Right renal pelvis (tissue), 4 donors: ENCODE results near the gene CLVS2. TPM values are rescaled to one million over a fixed set of nuclear protein-coding genes. Genes with fewer than 3 reads are reported as not detected.

Experiments used
- DNase-seq, 4 donors: peaks; one replicate each; pipeline ENCODE4 v3.0.0-alpha.2; 2013; ENCODE audit warnings: low read depth in 4 of 4, low spot score in 3 of 4, missing footprints in 1 of 4
- polyA plus RNA-seq, 4 donors: library from polyadenylated mRNA; unstranded; fragments of 120-200 nt; gene quantifications; one replicate each; pipeline ENCODE4 v1.2.1, GENCODE V29; 2013; ENCODE audit not compliant: insufficient read length in 4 of 4

CLVS2 gene
- under 1 TPM; 0.14 to 0.28 (median 0.19) TPM for polyA plus RNA-seq

- DNase-seq: peak in 3 of 4 donors; percentile 23 to 31 (median 29)
These were observed at the start of gene CLVS2 for GRCh38 chr6:122995921-122996793. CLVS2 (plus strand) TSS chr6:122996235; CDS start chr6:122997778, 1,543 bp downstream.

GRCh38 chr6:122947355-122947754 is 48.7 kb upstream of the CLVS2 start:
- no peak for DNase-seq

- DNase-seq: no peak
These were observed 42.3 kb upstream of the CLVS2 start for GRCh38 chr6:122953766-122954165.

GRCh38 chr6:122956376-122956775 is 39.7 kb upstream of the CLVS2 start:
- no peak for DNase-seq

GRCh38 chr6:122962000-122962624 is 33.9 kb upstream of the CLVS2 start:
- DNase-seq: no peak

DNA sequence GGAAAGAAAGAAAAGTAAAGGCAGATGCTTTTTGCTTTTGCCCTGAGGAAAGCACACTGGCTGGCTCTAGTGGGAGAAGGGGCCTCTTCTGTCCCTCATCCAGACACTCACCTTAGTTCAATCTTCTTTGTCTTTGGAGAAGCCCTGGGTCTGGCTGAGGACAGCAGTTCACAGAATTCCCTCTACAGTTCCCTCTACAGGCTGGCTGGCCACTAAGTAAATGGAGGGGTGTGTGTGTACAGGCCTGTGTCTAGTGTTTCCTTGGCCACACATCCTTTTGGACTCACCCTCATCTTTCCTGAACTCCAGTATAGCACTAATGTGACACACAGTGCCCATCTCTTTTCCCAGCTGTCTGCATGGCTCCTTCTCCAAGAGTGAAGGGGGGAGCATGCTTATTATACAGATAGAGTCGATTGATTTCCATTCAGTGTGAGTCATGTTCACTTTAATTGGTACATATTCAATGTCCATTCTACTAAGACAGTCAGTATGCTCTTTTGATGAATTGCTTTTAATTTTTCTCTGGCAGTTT is 26.0 kb upstream of the CLVS2 start:
- DNase-seq: no peak

DNA sequence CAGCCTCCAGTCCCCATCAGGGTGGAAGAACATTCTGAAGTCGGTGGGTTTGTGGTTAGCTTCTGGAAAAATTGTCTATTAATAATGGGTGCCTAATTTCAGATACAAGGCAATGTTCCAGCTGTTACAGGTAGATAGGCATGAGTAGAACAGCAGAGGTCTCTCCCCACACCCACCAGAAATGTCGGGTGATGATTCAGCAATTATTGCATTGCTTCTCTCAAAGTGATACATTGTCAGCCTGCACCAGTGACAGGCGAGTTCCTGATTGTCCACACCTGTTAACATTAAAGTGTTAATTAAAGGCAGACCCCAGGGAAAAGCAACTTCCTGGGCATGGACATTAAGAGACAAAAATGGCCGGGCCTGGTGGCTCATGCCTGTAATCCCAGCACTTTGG is 18.9 kb upstream of the CLVS2 start:
- DNase-seq: no peak

DNA sequence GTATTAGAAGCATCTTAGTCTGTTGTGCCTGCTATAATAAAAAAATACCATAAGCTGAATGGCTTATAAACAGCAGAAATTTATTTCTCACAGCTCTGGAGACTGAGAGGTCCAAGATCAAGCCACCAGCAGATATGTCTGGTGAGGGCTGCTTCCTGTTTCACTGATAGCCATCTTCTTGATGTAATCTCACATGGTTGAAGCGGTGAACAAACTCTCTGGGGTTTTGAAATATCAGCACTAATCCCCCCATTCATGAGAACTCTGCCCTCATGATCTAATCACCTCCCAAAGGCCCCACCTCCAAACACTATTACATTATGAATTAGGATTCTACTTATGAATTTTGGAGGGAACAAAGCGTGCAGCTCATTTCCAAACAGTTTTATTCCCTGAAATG is 11.6 kb upstream of the CLVS2 start:
- no peak for DNase-seq

DNA sequence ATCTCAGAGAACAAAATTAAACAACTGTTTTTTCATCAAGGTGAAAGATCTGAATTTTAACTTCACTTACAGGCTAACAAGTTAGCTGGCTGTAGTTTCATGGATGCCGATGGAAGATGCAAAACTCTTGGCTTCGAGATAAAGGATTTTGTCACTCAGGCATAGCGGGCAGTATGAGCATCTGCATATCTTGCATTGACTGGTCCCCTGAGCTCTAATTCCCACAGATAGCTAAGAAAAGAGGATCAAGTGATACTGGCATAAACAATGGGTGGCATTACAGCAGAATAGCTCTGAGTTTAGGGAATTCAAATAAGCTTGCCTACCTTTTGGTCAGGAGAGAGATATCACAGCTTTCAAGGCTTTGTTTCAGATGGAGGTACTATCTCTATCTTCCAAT is 1.8 kb upstream of the CLVS2 start:
- DNase-seq: no peak

- no peak for DNase-seq
These were observed 915 bp downstream of the CLVS2 start for GRCh38 chr6:122996794-122997505.

DNA sequence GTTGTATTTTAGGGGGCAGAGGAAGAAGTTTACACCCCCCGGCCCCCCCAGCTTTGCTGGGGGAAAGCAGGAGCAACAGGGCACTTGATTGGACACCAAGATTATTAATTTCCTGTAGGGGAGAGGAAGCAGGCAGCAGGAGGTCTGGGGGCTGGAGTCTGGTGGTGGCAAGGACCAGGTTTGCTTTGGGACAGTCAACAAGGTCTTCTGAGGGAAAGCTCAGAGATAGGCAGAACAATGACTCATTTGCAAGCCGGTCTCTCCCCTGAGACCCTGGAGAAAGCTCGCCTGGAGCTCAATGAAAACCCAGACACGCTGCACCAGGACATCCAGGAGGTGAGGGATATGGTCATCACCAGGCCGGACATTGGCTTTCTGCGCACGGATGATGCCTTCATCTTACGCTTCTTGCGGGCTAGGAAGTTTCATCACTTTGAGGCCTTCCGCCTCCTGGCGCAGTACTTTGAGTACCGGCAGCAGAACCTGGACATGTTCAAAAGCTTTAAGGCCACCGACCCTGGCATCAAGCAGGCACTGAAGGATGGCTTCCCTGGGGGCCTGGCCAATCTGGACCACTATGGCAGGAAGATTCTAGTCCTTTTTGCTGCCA is 1.6 kb downstream of the CLVS2 start:
- no peak for DNase-seq

GRCh38 chr6:122998403-122998975 is 2.5 kb downstream of the CLVS2 start:
- no peak for DNase-seq

DNA sequence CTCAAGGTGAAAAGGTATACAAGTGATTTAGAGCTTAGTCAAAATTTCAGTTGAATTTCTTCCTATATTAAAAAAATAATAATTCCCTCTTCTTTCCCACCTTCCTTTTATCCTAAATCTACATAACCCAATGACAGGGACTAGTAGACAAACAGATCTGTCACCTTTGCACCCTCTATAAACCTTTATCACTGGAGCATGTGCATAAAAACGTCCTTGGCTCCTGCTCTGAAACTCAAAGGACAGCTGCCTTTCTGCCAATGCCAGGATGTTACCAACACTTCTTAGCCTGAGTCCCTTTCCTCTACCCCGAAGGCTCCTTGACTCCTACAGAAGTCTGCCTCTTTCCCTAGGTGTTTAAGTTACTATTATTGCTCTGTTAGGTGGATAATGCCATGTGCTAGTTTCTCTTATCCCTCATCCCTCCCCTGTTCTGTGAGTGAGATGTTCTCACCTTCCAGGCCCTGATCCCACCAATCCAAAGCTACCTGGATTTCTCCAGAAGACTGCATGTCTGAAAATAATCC is 4.3 kb downstream of the CLVS2 start:
- DNase-seq: no peak

DNA sequence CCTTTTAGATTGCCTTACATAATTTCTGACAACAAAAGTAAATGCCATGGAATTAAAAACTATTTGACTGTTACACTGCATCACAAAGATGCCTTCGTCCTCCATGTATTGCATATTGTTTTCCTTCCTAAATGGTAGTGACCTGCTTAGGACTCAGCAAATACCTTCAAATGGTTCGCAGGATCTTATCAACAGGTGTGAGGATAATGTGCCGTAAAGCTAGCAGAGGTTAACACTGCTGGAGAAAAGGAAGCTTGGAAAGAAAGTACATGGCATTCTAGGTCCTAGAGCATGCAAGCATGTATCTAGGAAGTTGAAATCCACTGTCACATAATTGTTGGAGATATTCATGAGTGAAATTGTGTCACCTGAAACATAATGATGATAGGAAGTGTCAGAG is 5.5 kb downstream of the CLVS2 start:
- DNase-seq: no peak

DNA sequence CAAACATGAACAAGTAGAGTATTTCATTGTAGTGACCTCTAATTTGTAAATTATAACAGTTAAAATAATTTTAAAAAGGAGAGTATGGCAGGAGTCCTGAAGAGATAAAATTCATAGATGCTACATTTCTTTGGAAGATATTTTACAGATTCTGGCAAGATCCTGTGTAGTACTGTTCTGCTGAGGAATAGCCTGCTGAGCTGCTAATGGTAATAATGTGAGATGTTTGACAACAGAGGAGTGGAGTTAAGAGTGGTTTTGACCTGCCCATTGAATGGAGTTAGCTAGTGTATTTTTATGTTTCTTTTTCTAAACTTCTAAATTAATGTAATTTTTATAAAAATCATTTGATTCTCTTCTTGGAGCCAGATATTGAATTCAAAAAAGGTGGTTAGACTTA is 11.8 kb downstream of the CLVS2 start:
- no peak for DNase-seq

GRCh38 chr6:123009059-123009458 is 13.0 kb downstream of the CLVS2 start:
- no peak for DNase-seq

DNA sequence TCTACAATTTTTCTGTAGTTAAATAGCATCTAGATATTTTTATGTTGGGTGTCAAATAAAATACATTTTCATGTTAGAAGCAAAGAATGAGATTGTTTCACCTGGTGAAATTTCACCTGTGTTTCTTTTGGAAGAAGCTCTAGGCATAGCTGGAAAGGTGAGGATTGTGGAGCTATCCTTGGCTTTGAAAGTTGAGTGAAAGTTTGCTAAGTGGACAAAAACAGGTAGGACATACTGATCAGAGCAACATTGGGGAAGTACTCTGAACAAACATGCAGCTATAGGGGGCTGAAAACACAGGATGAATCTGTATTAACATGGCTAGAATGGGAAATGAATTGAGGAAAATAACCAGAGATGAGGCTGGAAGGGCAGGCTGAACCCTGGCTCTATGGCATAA is 18.8 kb downstream of the CLVS2 start:
- DNase-seq: no peak

GRCh38 chr6:123016431-123017103 is 20.5 kb downstream of the CLVS2 start:
- no peak for DNase-seq

- no peak for DNase-seq
These were observed 21.2 kb downstream of the CLVS2 start for GRCh38 chr6:123017104-123017682.
